Measurements from ENCODE around the gene PRKCE. TPM values are rescaled to one million over a fixed set of nuclear protein-coding genes. Genes with fewer than 3 reads are reported as not detected.

The PRKCE gene
- total RNA-seq, 1 experiment from 2014 or later: 4.4 TPM

DNA sequence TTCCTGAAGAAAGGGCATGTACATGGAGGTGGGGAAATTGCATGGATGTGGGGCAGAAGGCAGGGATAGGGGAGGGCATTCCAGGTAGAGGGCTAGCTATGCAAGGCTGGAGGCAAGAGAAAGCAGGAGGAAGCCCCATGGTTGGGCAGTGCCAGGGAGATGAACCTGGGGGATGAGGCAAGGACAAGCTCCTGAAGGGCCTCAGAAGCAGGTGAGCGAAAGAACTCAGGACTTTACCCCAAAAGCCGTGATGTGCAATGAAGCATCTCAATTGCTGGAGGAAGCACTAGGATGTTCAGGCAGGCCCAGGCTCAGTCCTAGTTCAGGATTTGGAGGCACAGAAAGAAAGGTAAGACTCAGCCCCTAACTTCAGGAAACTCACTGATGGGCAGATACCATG lies 528.7 kb downstream of the PRKCE start:
- no peak overlapping the region for H3K4me3 Mint-ChIP-seq (ENCODE audit: unreplicated experiment)
- intact Hi-C loops (cut with micrococcal nuclease; ENCODE audit: unreplicated experiment): no loop called here
- Histone ChIP-seq H3K4me3 (ENCODE audit: low read depth, low read length) (no peak overlapping the region), H3K9me3 (no peaks in the 10 kb centered on the region), H3K27me3 (replicated peaks; ENCODE audit: control insufficient read depth, insufficient read depth, low read length) (no peaks in the 10 kb centered on the region), H3K36me3 (ENCODE audit: control insufficient read depth, insufficient read depth, low read length) (no peaks in the 10 kb centered on the region), H3K4me1 (peaks cover 35% of the 10 kb centered on the region)
- no peak for DNase-seq
- no TSS peak for BruUV-seq (replicated peaks)
- peaks cover 6% of the 10 kb centered on the region for H3K36me3 Mint-ChIP-seq (ENCODE audit: insufficient read depth, unreplicated experiment)
- ChIA-PET CTCF (interaction anchor here (0.6 kb wide), 1 partner anchor 63 kb away, joined by 3 read pairs; no protein-coding TSS in a partner anchor), POLR2A (no interaction called here)
- H3K9me3 Mint-ChIP-seq (ENCODE audit: unreplicated experiment): no peaks in the 10 kb centered on the region
- TF ChIP-seq, protein P1, sequence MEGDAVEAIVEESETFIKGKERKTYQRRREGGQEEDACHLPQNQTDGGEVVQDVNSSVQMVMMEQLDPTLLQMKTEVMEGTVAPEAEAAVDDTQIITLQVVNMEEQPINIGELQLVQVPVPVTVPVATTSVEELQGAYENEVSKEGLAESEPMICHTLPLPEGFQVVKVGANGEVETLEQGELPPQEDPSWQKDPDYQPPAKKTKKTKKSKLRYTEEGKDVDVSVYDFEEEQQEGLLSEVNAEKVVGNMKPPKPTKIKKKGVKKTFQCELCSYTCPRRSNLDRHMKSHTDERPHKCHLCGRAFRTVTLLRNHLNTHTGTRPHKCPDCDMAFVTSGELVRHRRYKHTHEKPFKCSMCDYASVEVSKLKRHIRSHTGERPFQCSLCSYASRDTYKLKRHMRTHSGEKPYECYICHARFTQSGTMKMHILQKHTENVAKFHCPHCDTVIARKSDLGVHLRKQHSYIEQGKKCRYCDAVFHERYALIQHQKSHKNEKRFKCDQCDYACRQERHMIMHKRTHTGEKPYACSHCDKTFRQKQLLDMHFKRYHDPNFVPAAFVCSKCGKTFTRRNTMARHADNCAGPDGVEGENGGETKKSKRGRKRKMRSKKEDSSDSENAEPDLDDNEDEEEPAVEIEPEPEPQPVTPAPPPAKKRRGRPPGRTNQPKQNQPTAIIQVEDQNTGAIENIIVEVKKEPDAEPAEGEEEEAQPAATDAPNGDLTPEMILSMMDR (IDR thresholded peaks at IDR 0.05; ENCODE audit: insufficient read depth in 1 of 2, low read depth in 1 of 2, low read length in 1 of 2, severe bottlenecking in 1 of 2, unreplicated experiment in 1 of 2): no peak
- no peaks in the 10 kb centered on the region for H3K27me3 Mint-ChIP-seq (ENCODE audit: insufficient read depth, unreplicated experiment)
- peaks cover 42% of the 10 kb centered on the region for H3K4me1 Mint-ChIP-seq (ENCODE audit: low read depth, unreplicated experiment)
- H3K27ac Mint-ChIP-seq (ENCODE audit: unreplicated experiment): peak overlapping the region; percentile 83

DNA sequence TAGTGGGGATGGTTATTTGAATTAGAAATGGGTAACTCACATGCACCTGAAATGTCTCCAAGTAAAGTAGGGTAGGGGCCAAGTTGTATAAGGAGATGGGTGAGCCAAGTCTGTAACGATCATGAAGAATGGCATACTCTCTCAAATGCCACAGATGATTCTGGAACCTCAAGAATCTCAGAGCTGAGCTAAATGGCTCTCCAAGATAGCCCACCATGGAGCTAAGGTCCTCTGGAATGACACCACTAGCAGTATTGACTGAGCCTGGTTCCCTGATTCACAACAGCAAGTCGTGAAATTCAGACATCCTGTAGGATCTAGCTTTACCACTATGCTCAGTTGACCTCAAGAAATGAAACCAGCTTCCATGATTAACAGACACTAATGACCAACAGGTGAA lies 529.8 kb downstream of the PRKCE start:
- H3K27me3 Mint-ChIP-seq (ENCODE audit: insufficient read depth, unreplicated experiment): no peaks in the 10 kb centered on the region
- CTCF ChIA-PET: interaction anchor here (0.6 kb wide), 1 partner anchor 125 kb away, joined by 4 read pairs; no protein-coding TSS in a partner anchor
- peaks cover 32% of the 10 kb centered on the region for H3K4me1 Mint-ChIP-seq (ENCODE audit: low read depth, unreplicated experiment)

DNA sequence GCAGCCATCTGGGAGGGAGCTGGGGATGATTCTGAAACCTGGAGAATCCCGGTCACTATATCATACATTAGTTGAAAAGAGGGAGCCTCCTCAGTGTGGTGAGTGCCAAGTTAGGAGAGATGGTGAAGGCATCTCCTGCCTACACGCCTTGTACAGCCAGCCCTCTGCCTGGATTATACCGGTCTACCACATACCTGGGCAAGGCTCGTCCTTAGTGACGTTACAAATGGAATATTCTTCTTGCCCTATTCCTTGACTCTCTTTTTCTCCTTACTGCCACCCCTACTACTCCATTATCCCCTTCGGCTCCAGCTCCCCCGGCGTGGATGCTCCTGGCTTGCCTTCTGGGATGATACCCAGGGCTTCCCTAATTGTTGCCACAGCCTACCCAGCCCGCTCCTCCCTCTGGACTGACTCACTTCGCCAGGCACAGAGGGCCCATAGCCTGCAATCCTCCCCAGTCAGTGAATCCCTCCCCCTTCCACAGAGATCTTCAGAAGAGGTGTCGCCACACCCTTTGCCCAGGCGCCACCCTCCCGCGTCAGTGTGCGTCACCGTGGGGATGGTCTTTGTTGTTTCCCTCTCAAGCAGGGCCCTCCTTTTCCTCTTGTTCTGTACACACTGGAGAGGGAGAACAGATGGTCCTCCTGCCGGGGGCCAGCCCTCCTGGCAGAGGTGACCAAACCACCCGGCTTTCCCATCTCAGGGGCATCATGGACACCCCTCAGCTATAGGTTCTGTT lies 530.5 kb downstream of the PRKCE start:
- no peak for DNase-seq
- Mint-ChIP-seq H3K36me3 (ENCODE audit: insufficient read depth, unreplicated experiment) (peaks cover 6% of the 10 kb centered on the region), H3K27me3 (ENCODE audit: insufficient read depth, unreplicated experiment) (no peaks in the 10 kb centered on the region), H3K27ac (ENCODE audit: unreplicated experiment) (no peak overlapping the region), H3K9me3 (ENCODE audit: unreplicated experiment) (no peaks in the 10 kb centered on the region), H3K4me3 (ENCODE audit: unreplicated experiment) (no peak overlapping the region), H3K4me1 (ENCODE audit: low read depth, unreplicated experiment) (peaks cover 26% of the 10 kb centered on the region)
- TF ChIP-seq, protein P1 (IDR thresholded peaks at IDR 0.05; ENCODE audit: insufficient read depth in 1 of 2, low read depth in 1 of 2, low read length in 1 of 2, severe bottlenecking in 1 of 2, unreplicated experiment in 1 of 2): no peak
- H3K27me3 ChIP-seq (replicated peaks; ENCODE audit: control insufficient read depth, insufficient read depth, low read length): no peaks in the 10 kb centered on the region
- no TSS peak for BruUV-seq (replicated peaks)
- no peaks in the 10 kb centered on the region for H3K9me3 ChIP-seq
- peaks cover 17% of the 10 kb centered on the region for H3K4me1 ChIP-seq
- H3K36me3 ChIP-seq (ENCODE audit: control insufficient read depth, insufficient read depth, low read length): no peaks in the 10 kb centered on the region
- ChIA-PET CTCF (no interaction called here), POLR2A (no interaction called here)
- H3K4me3 ChIP-seq (ENCODE audit: low read depth, low read length): no peak overlapping the region
- intact Hi-C loops (cut with micrococcal nuclease; ENCODE audit: unreplicated experiment): no loop called here

More for the DNA sequence above, 529.8 kb downstream of the PRKCE start:
- no peaks in the 10 kb centered on the region for H3K9me3 ChIP-seq
- TF ChIP-seq, protein P1 (IDR thresholded peaks at IDR 0.05; ENCODE audit: insufficient read depth in 1 of 2, low read depth in 1 of 2, low read length in 1 of 2, severe bottlenecking in 1 of 2, unreplicated experiment in 1 of 2): no peak
- no peaks in the 10 kb centered on the region for H3K27me3 ChIP-seq (replicated peaks; ENCODE audit: control insufficient read depth, insufficient read depth, low read length)
- intact Hi-C loops (cut with micrococcal nuclease; ENCODE audit: unreplicated experiment): no loop called here
- no peak for DNase-seq
- Mint-ChIP-seq H3K36me3 (ENCODE audit: insufficient read depth, unreplicated experiment) (peaks cover 6% of the 10 kb centered on the region), H3K4me3 (ENCODE audit: unreplicated experiment) (no peak overlapping the region), H3K27ac (ENCODE audit: unreplicated experiment) (no peak overlapping the region), H3K9me3 (ENCODE audit: unreplicated experiment) (no peaks in the 10 kb centered on the region)
- no peak overlapping the region for H3K4me3 ChIP-seq (ENCODE audit: low read depth, low read length)
- peaks cover 24% of the 10 kb centered on the region for H3K4me1 ChIP-seq
- no peaks in the 10 kb centered on the region for H3K36me3 ChIP-seq (ENCODE audit: control insufficient read depth, insufficient read depth, low read length)
- no TSS peak for BruUV-seq (replicated peaks)
- POLR2A ChIA-PET: no interaction called here

All from Caco-2 (cell line).